SK-N-SH (cell line): ENCODE data around the gene SPATA31A3. TPM values are rescaled to one million over a fixed set of nuclear protein-coding genes. Genes with fewer than 3 reads are reported as not detected.

Experiments used
- polyA plus RNA-seq, 3 experiments: library from polyadenylated mRNA; depleted of rRNA; stranded (reverse); fragments of >200 nt; gene quantifications; 2 replicates each; pipeline ENCODE4 v1.2.3, GENCODE V29; 2012
- small RNA-seq, 7 experiments: library from RNA; depleted of rRNA; stranded (forward); fragments of <200 nt; gene quantifications; one replicate each; pipeline ENCODE3, GENCODE V24; 2012

Gene SPATA31A3
- polyA plus RNA-seq, 1 of the 3 experiments (the other 2 are of a cell fraction) = not detected

Small RNA genes lying within 50 kb of the gene (small RNA-seq; reads per million reads assigned to genes)
- gene AL353770.1 (0 reads per million in 7 experiments), gene AL353770.2 (0 reads per million in 7 experiments)

Other genes starting within 250 kb of the SPATA31A3 start
- gene ZNF658, start 91.8 kb downstream of the SPATA31A3 start, polyA plus RNA-seq (2012; rRNA removed) = 0.64 and 1.0 TPM in 2 replicates